H1 (cell line): ENCODE measurements around the gene HRH1. TPM values are rescaled to one million over a fixed set of nuclear protein-coding genes. Genes with fewer than 3 reads are reported as not detected.

ENCODE experiments used
- CTCF ChIA-PET: fragments of 300-600 bp; sonication (Branson Sonifier 250); formaldehyde crosslinking; loops from one replicate; lab custom pipeline; 2021; ENCODE audit not compliant: partially characterized antibody; lab: Charles Lee
- POLR2A ChIA-PET: fragments of 300-600 bp; sonication (Branson Sonifier 250); formaldehyde crosslinking; loops from one replicate; lab custom pipeline; 2021; ENCODE audit warnings: inconsistent platforms; ENCODE audit not compliant: partially characterized antibody; lab: Charles Lee
- DNase-seq, 2 experiments: peaks; one replicate each; pipeline versions ENCODE4 v3.0.0 to v3.0.0-alpha.2; 2010 to 2022; ENCODE audit warnings: low spot score in 2 of 2, low read depth in 1 of 2, mixed read lengths in 1 of 2
- FAIRE-seq: peaks from 2 replicates; lab custom pipeline; 2011; peaks lifted over from hg19 to GRCh38; lab: Jason Lieb, UNC
- H2AFZ ChIP-seq: 2 replicates; pipeline ENCODE4 v1.8.1; 2012; ENCODE audit warnings: low read length, inconsistent platforms
- H2AK5ac ChIP-seq: 2 replicates; pipeline ENCODE4 v1.6.1; 2013; ENCODE audit warnings: low read depth, low read length
- H2BK120ac ChIP-seq: replicated peaks from 2 replicates; pipeline ENCODE3; 2013; ENCODE audit warnings: low read depth, low read length, inconsistent platforms
- H2BK12ac ChIP-seq: 2 replicates; pipeline ENCODE4 v1.6.1; 2013; ENCODE audit warnings: low read depth, low read length
- H2BK15ac ChIP-seq: 2 replicates; pipeline ENCODE4 v1.6.1; 2013; ENCODE audit warnings: low read length
- H2BK20ac ChIP-seq: 2 replicates; pipeline ENCODE4 v1.6.1; 2013; ENCODE audit warnings: low read length
- H2BK5ac ChIP-seq: 2 replicates; pipeline ENCODE4 v1.6.1; 2013; ENCODE audit warnings: low read depth, low read length
- H3K14ac ChIP-seq: 2 replicates; pipeline ENCODE4 v1.6.1; 2013; ENCODE audit warnings: inconsistent platforms; ENCODE audit not compliant: insufficient read length
- H3K18ac ChIP-seq: 2 replicates; pipeline ENCODE4 v1.6.1; 2013; ENCODE audit warnings: low read length; ENCODE audit errors: extremely low read depth
- H3K23ac ChIP-seq: 2 replicates; pipeline ENCODE4 v1.6.1; 2013; ENCODE audit warnings: inconsistent platforms; ENCODE audit not compliant: insufficient read length
- H3K23me2 ChIP-seq: 2 replicates; pipeline ENCODE4 v1.6.1; 2013; ENCODE audit warnings: low read depth, low read length
- H3K27ac ChIP-seq: 2 replicates; pipeline ENCODE4 v1.6.1; 2011; ENCODE audit warnings: low read depth, low read length, inconsistent platforms
- H3K27me3 ChIP-seq, 4 experiments: replicated peaks in 1 of 4; 1 replicate in 1 of 4; 2 replicates in 3 of 4; pipeline versions ENCODE4 v1.6.1 to v1.8.1; 2011 to 2013; ENCODE audit warnings: low read length in 3 of 4, mild to moderate bottlenecking in 3 of 4, inconsistent platforms in 2 of 4, mixed read lengths in 2 of 4, moderate library complexity in 1 of 4; ENCODE audit not compliant: control insufficient read depth in 3 of 4, insufficient read depth in 3 of 4; ENCODE audit errors: extremely low read depth in 1 of 4
- H3K36me3 ChIP-seq, 4 experiments: 2 replicates each; pipeline versions ENCODE4 v1.6.1 to v1.8.1; 2011 to 2013; ENCODE audit warnings: mild to moderate bottlenecking in 4 of 4, low read length in 3 of 4, moderate library complexity in 2 of 4, control low read depth in 1 of 4, inconsistent platforms in 1 of 4; ENCODE audit not compliant: insufficient read depth in 4 of 4, control insufficient read depth in 2 of 4
- H3K4ac ChIP-seq: replicated peaks from 2 replicates; pipeline ENCODE3; 2013; ENCODE audit warnings: low read length, low read depth, mixed read lengths, inconsistent platforms; ENCODE audit not compliant: insufficient read length
- H3K4me1 ChIP-seq, 4 experiments: replicated peaks in 1 of 4; 1 replicate in 1 of 4; 2 replicates in 3 of 4; pipeline versions ENCODE4 v1.6.1 to v1.8.1; 2011 to 2013; ENCODE audit warnings: low read length in 3 of 4, inconsistent platforms in 2 of 4, mixed read lengths in 1 of 4; ENCODE audit not compliant: insufficient read depth in 4 of 4, control insufficient read depth in 3 of 4
- H3K4me2 ChIP-seq, 2 experiments: 2 replicates each; pipeline versions ENCODE4 v1.6.1 to v1.8.1; 2011 to 2013; ENCODE audit warnings: low read depth in 2 of 2, low read length in 2 of 2, control low read depth in 1 of 2, inconsistent platforms in 1 of 2, mild to moderate bottlenecking in 1 of 2; ENCODE audit not compliant: insufficient read depth in 1 of 2
- H3K4me3 ChIP-seq, 4 experiments: fragments of 200-600, 300-600 bp in 1 of 4; sonication (generic), shearing (Covaris generic), sonication (Bioruptor Twin) in 1 of 4; 2 replicates each; pipeline versions ENCODE4 v1.5.1 to v1.8.1; 2011 to 2016; ENCODE audit warnings: low read length in 4 of 4, low read depth in 3 of 4, control low read depth in 2 of 4, inconsistent platforms in 2 of 4, mild to moderate bottlenecking in 2 of 4, mixed read lengths in 1 of 4, moderate library complexity in 1 of 4; ENCODE audit not compliant: insufficient read depth in 2 of 4; ENCODE audit errors: extremely low read depth in 1 of 4
- H3K56ac ChIP-seq: replicated peaks from 2 replicates; pipeline ENCODE3; 2013; ENCODE audit warnings: low read depth, mild to moderate bottlenecking, mixed read lengths, low read length, inconsistent platforms; ENCODE audit not compliant: insufficient read length
- H3K79me1 ChIP-seq: 2 replicates; pipeline ENCODE4 v1.6.1; 2013; ENCODE audit warnings: low read depth, low read length, control low read depth
- H3K79me2 ChIP-seq, 2 experiments: 2 replicates each; pipeline versions ENCODE4 v1.6.1 to v1.8.1; 2012 to 2013; ENCODE audit warnings: low read length in 2 of 2, mild to moderate bottlenecking in 2 of 2, inconsistent platforms in 1 of 2; ENCODE audit not compliant: insufficient read depth in 2 of 2, control insufficient read depth in 1 of 2
- H3K9ac ChIP-seq, 4 experiments: replicated peaks in 1 of 4; 1 replicate in 1 of 4; 2 replicates in 3 of 4; pipeline versions ENCODE4 v1.6.1 to v1.8.1; 2011 to 2013; ENCODE audit warnings: low read depth in 3 of 4, low read length in 3 of 4, control low read depth in 2 of 4, mild to moderate bottlenecking in 2 of 4, moderate library complexity in 2 of 4, inconsistent platforms in 1 of 4; ENCODE audit errors: extremely low read depth in 1 of 4
- H3K9me3 ChIP-seq, 2 experiments: 2 replicates each; pipeline versions ENCODE4 v1.6.1 to v1.8.1; 2012 to 2013; ENCODE audit warnings: mild to moderate bottlenecking in 2 of 2, moderate library complexity in 2 of 2, control low read depth in 1 of 2, inconsistent platforms in 1 of 2, low read depth in 1 of 2, low read length in 1 of 2, mixed read lengths in 1 of 2; ENCODE audit not compliant: insufficient read depth in 2 of 2
- H4K20me1 ChIP-seq, 2 experiments: replicated peaks in 1 of 2; 2 replicates each; pipeline versions ENCODE3 to v1.8.1; 2011 to 2013; ENCODE audit warnings: inconsistent platforms in 2 of 2, low read length in 2 of 2, mild to moderate bottlenecking in 1 of 2; ENCODE audit not compliant: insufficient read depth in 2 of 2, control insufficient read depth in 1 of 2
- H4K5ac ChIP-seq: 2 replicates; pipeline ENCODE4 v1.6.1; 2013; ENCODE audit warnings: low read length, low read depth, mixed read lengths, inconsistent platforms; ENCODE audit not compliant: insufficient read length
- H4K8ac ChIP-seq: 2 replicates; pipeline ENCODE4 v1.8.0; 2013; ENCODE audit warnings: mild to moderate bottlenecking, moderate library complexity, low read length, inconsistent platforms; ENCODE audit not compliant: insufficient read depth; ENCODE audit errors: extremely low read depth
- H4K91ac ChIP-seq: replicated peaks from 2 replicates; pipeline ENCODE3; 2013; ENCODE audit warnings: low read length, mixed read lengths, inconsistent platforms; ENCODE audit not compliant: insufficient read length
- POLR2AphosphoS5 ChIP-seq: IDR thresholded peaks from 2 replicates; pipeline ENCODE4 v1.6.1; 2011; ENCODE audit warnings: low read depth, low read length
- RFX5 ChIP-seq: IDR thresholded peaks from 2 replicates; pipeline ENCODE4 v1.6.1; 2011; ENCODE audit warnings: low read depth, low read length, improper control_type of control experiment, borderline replicate concordance
- SAP30 ChIP-seq: fragments of 300-600 bp; sonication (generic); IDR thresholded peaks from 2 replicates; pipeline ENCODE4 v1.7.1; 2012; ENCODE audit warnings: low read length, moderate library complexity, mild to moderate bottlenecking, inconsistent platforms; ENCODE audit not compliant: insufficient read depth, insufficient replicate concordance
- SP4 ChIP-seq: IDR thresholded peaks from 2 replicates; pipeline ENCODE4 v1.6.1; 2012; ENCODE audit warnings: low read length, inconsistent platforms
- WGBS, 2 experiments: shearing (Covaris generic) in 1 of 2; methylation state at CpG; one replicate each; pipeline versions ENCODE4 v1.1.6 to v1.1.7; 2013 to 2015; ENCODE audit warnings: low lambda C conversion rate in 2 of 2, mixed read lengths in 2 of 2, inconsistent platforms in 1 of 2, low coverage in 1 of 2, missing lambda C conversion rate in 1 of 2; ENCODE audit not compliant: insufficient replicate concordance in 2 of 2, insufficient coverage in 1 of 2, insufficient read length in 1 of 2; ENCODE audit errors: extremely low coverage in 1 of 2, missing lambda C conversion rate in 1 of 2; 5-methylcytosine and 5-hydroxymethylcytosine counted together
- polyA plus RNA-seq, 7 experiments: library from polyadenylated mRNA; depleted of rRNA in 3 of 7; stranded (reverse) in 5 of 7; unstranded in 2 of 7; fragments of >200 nt in 5 of 7; fragments of 200-250 nt in 2 of 7; gene quantifications; 1 replicate in 5 of 7; 2 replicates in 1 of 7; 4 replicates in 1 of 7; pipeline versions ENCODE4 v1.2.1 to v1.2.3, GENCODE V29; 2011 to 2013; ENCODE audit warnings: missing spikeins in 2 of 7, mixed read lengths in 2 of 7
- total RNA-seq: library from RNA; stranded (reverse); fragmentation: NEBNext Ultra II Directional; extraction: Animal tissue kit (Norgen Biotek cat#: 25700); gene quantifications from 2 replicates; pipeline ENCODE4 v1.2.1, GENCODE V29; 2021

Gene HRH1
- total and polyA plus RNA-seq, 2 of the 8 experiments (the other 6 are each of a cell fraction or from before 2014, with no cell fraction given): 0.11 TPM; not detected in 1

DNA sequence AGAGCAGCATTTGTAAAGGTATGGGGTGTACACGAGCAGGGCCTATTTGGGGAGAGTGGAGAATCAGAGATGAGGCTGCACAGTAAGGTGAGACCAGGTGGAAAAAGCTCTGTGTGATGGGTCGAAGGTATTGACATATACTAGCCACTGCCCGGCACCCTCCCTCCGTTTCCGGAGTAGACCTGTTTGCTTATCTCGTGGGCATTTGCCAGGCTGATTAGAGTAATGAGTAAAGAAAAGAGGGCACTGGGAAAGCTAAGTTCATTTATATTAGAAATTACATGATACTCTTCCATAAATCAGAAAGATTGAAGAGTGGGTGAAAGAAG, 71.7 kb downstream of the HRH1 start:
- Histone ChIP-seq H3K23me2 (no peaks in the 10 kb centered on the region), H2BK20ac (no peak overlapping the region), H3K79me1 (no peaks in the 10 kb centered on the region), H3K4me1 (no peaks in the 10 kb centered on the region), H3K4me2 (no peak overlapping the region), H2BK120ac (no peak overlapping the region), H3K9ac (no peak overlapping the region), H4K5ac (no peak overlapping the region), H3K27me3 (no peaks in the 10 kb centered on the region), H2BK5ac (no peak overlapping the region), H3K4me3 (no peak overlapping the region), H4K8ac (no peak overlapping the region), H2AK5ac (no peak overlapping the region), H3K18ac (no peak overlapping the region), H3K4ac (no peak overlapping the region), H2BK15ac (no peak overlapping the region), H4K91ac (no peak overlapping the region), H2BK12ac (no peak overlapping the region), H3K36me3 (no peaks in the 10 kb centered on the region), H3K23ac (no peak overlapping the region), H3K56ac (no peak overlapping the region)
- 89% methylated on average over 6 of the region's 6 CpGs; no CpG with 5 or more reads in 1 of the 2 experiments for WGBS, 2 experiments
- CTCF ChIA-PET: interaction anchor here (1.2 to 2.0 kb wide), 3 partner anchors 10 to 166 kb away, joined by 4 to 7 read pairs (median 6); no protein-coding TSS in a partner anchor
- FAIRE-seq: no peak
- POLR2A ChIA-PET: no interaction called here
- no peak for DNase-seq
- no peak for TF ChIP-seq RFX5
- TF ChIP-seq SP4: no peak
- TF ChIP-seq POLR2AphosphoS5: no peak
- TF ChIP-seq SAP30: no peak
- TF ChIP-seq, all 59 proteins: peak for 0
- Histone ChIP-seq H3K79me2 (no peaks in the 10 kb centered on the region), H3K27ac (no peak overlapping the region), H3K14ac (no peak overlapping the region), H4K20me1 (no peaks in the 10 kb centered on the region), H2AFZ (no peak overlapping the region), H3K9me3 (no peaks in the 10 kb centered on the region)
